ENCODE data around the gene CLDND2. TPM values are rescaled to one million over a fixed set of nuclear protein-coding genes. Genes with fewer than 3 reads are reported as not detected.

Gene CLDND2
- total RNA-seq, 4 donors from 2014 or later, result not detected

DNA sequence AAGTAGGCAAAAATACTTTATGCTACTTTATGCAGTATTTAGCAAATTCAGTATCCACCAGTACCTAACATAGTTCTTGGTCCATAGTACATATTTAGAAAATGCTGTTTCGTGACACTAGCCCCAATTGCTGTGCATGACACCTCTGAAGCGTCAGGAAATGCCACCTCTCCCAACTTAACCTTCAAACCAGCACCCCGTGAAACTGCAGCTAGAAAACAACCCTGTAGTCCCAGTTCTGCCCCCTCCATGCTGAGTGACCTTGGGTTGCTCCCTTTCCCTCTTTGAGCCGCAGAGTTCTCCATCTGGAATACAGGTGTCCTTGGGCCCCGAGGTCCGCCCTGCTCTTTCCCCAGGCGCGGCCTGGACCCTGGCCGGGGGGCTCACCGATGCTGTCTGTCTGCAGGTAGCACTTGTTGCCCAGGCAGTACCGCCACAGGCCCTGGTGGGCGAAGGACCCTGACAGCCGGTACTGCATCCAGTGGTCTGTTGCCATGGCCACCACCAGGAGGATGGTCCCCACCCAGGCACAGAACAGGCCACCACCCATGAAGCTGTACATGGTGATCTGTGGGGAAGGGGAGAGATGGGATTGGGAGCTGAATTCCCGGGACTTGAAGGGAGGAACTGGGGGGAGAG, 18.2 kb upstream of the CLDND2 start:
- no peak for TF ChIP-seq CTCF (IDR thresholded peaks at IDR 0.05)
- no peak for TF ChIP-seq EP300 (IDR thresholded peaks at IDR 0.05; ENCODE audit: low read depth)
- TF ChIP-seq POLR2A (IDR thresholded peaks at IDR 0.05), result no peak
- TF ChIP-seq POLR2AphosphoS5 (IDR thresholded peaks at IDR 0.05), result no peak
- intact Hi-C loops (cut with DNase I; ENCODE audit: low total_unique reads), result no loop called here
- no peak overlapping the region for H3K4me3 ChIP-seq
- H3K27ac ChIP-seq, result no peak overlapping the region
- WGBS, 2 donors (ENCODE audit: low coverage in 1 of 2), result 68 to 87% methylated on average over 11 to 14 of the region's 14 CpGs
- H3K4me1 ChIP-seq, result no peaks in the 10 kb centered on the region
- DNase-seq, result no peak
- no peaks in the 10 kb centered on the region for H3K9me3 ChIP-seq
- H3K27me3 ChIP-seq, result no peaks in the 10 kb centered on the region
- in situ Hi-C loops (cut with MboI; ENCODE audit: low pct_ligation_motif_present in 1 of 4, low pct_unique_long_range_greater_than_20kb in 1 of 4, low sequenced_read_pairs in 3 of 4), result no loop called here
- no peaks in the 10 kb centered on the region for H3K36me3 ChIP-seq

DNA sequence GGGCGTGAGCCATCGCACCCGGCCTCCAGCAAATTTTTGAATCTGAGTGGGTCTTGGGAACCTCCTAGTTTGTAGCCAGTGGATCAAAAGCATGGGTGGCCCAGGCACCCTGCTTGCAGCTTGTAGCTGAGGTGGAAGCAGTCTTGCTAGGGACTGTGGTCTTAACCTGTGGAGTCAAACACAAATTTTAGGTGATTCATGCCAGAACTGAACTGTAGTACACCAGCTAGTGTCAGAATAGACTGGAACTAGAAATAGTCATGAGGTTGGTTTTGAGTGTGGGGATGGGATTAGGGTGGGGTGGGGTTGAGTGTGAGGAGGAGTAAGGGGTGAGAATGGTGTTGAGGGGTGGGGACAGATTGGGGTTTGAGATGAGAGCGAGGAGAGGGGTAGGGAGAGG, 13.2 kb upstream of the CLDND2 start:
- DNase-seq, result no peak
- Histone ChIP-seq H3K27ac (no peak overlapping the region), H3K36me3 (no peaks in the 10 kb centered on the region), H3K9me3 (peaks cover 0 to 4% of the 10 kb centered on the region in 2 donors), H3K27me3 (no peaks in the 10 kb centered on the region), H3K4me1 (no peaks in the 10 kb centered on the region), H3K4me3 (no peak overlapping the region)
- intact Hi-C loops (cut with DNase I; ENCODE audit: low total_unique reads), result no loop called here
- WGBS, 2 donors (ENCODE audit: low coverage in 1 of 2), result 98 to 100% methylated on average over 1 to 4 of the region's 4 CpGs
- TF ChIP-seq POLR2A (IDR thresholded peaks at IDR 0.05) (no peak), POLR2AphosphoS5 (IDR thresholded peaks at IDR 0.05) (no peak), EP300 (IDR thresholded peaks at IDR 0.05; ENCODE audit: low read depth) (no peak), CTCF (IDR thresholded peaks at IDR 0.05) (no peak)
- in situ Hi-C loops (cut with MboI; ENCODE audit: low pct_ligation_motif_present in 1 of 4, low pct_unique_long_range_greater_than_20kb in 1 of 4, low sequenced_read_pairs in 3 of 4), result no loop called here

DNA sequence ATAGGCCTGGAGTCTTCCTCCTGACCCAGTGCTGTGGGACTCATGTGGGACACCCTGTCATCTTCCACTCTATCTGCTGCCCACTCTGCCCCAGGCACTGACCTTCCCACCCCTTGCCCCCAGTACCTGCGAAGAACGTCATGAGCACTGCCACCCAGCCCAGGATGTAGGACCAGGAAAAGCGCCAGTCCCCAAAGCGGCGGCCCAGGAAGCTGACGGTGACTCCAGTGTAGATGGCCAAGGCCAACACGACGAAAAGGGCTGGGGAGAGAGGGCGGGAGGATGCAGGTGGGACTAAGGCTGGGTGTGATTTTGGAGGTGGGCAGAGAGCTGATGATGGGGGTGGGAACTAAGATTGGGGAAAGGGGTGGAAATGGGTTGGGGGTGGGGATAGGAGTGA, 11.6 kb upstream of the CLDND2 start:
- WGBS, 2 donors (ENCODE audit: low coverage in 1 of 2), result 90% methylated on average over 9 of the region's 9 CpGs; no CpG with 5 or more reads in 1 of the 2 donors
- no peak overlapping the region for H3K27ac ChIP-seq
- H3K27me3 ChIP-seq, result no peaks in the 10 kb centered on the region
- H3K4me3 ChIP-seq, result no peak overlapping the region
- no peak for DNase-seq
- no peaks in the 10 kb centered on the region for H3K4me1 ChIP-seq
- in situ Hi-C loops (cut with MboI; ENCODE audit: low pct_ligation_motif_present in 1 of 4, low pct_unique_long_range_greater_than_20kb in 1 of 4, low sequenced_read_pairs in 3 of 4), result no loop called here
- H3K36me3 ChIP-seq, result no peaks in the 10 kb centered on the region
- TF ChIP-seq POLR2A (IDR thresholded peaks at IDR 0.05) (no peak), EP300 (IDR thresholded peaks at IDR 0.05; ENCODE audit: low read depth) (no peak), CTCF (IDR thresholded peaks at IDR 0.05) (no peak), POLR2AphosphoS5 (IDR thresholded peaks at IDR 0.05) (no peak)
- intact Hi-C loops (cut with DNase I; ENCODE audit: low total_unique reads), result no loop called here
- peaks cover 0 to 4% of the 10 kb centered on the region in 2 donors for H3K9me3 ChIP-seq

GRCh38 chr19:51377422-51377821, 8.6 kb upstream of the CLDND2 start:
- no peak for DNase-seq
- 60 to 79% methylated on average over 2 of the region's 2 CpGs for WGBS, 2 donors (ENCODE audit: low coverage in 1 of 2)
- TF ChIP-seq EP300 (IDR thresholded peaks at IDR 0.05; ENCODE audit: low read depth), result no peak
- no peak for TF ChIP-seq POLR2A (IDR thresholded peaks at IDR 0.05)
- TF ChIP-seq CTCF (IDR thresholded peaks at IDR 0.05), result no peak
- TF ChIP-seq POLR2AphosphoS5 (IDR thresholded peaks at IDR 0.05), result no peak
- in situ Hi-C loops (cut with MboI; ENCODE audit: low pct_ligation_motif_present in 1 of 4, low pct_unique_long_range_greater_than_20kb in 1 of 4, low sequenced_read_pairs in 3 of 4), result no loop called here
- H3K27me3 ChIP-seq, result no peaks in the 10 kb centered on the region
- H3K4me1 ChIP-seq, result no peaks in the 10 kb centered on the region
- intact Hi-C loops (cut with DNase I; ENCODE audit: low total_unique reads), result loop anchor here (10.0 kb wide), 1 partner anchor 317 kb away; the partner anchor contains the start of gene SPACA6
- peaks cover 0 to 4% of the 10 kb centered on the region in 2 donors for H3K9me3 ChIP-seq
- no peak overlapping the region for H3K27ac ChIP-seq
- no peak overlapping the region for H3K4me3 ChIP-seq
- no peaks in the 10 kb centered on the region for H3K36me3 ChIP-seq

Measured in transverse colon (tissue), 4 donors.